DND-41 (cell line): ENCODE data around the gene FXYD3.

ENCODE experiments used
- ATAC-seq: fragments of 200-7000 bp; cut with Tn5 transposase; 3 replicates; pipeline ENCODE4 v1.9.1; 2021; ENCODE audit warnings: low read depth; ENCODE audit not compliant: insufficient read depth
- DNase-seq: peaks from one replicate; pipeline ENCODE4 v3.0.0-alpha.2; 2020
- H2AFZ ChIP-seq: 2 replicates; pipeline ENCODE4 v1.6.0; 2012; ENCODE audit warnings: low read depth, low read length
- H3K27ac ChIP-seq: 2 replicates; pipeline ENCODE4 v1.5.1; 2012; ENCODE audit warnings: low read length, inconsistent platforms
- H3K27me3 ChIP-seq: fragments of 200-600 bp; sonication (generic); 2 replicates; pipeline ENCODE4 v1.6.0; 2012; ENCODE audit warnings: low read length, mild to moderate bottlenecking, inconsistent platforms; ENCODE audit not compliant: insufficient read depth, poor library complexity
- H3K36me3 ChIP-seq: 2 replicates; pipeline ENCODE4 v1.5.1; 2012; ENCODE audit warnings: low read length, inconsistent platforms; ENCODE audit not compliant: insufficient read depth
- H3K4me1 ChIP-seq: 2 replicates; pipeline ENCODE4 v1.5.1; 2012; ENCODE audit warnings: mild to moderate bottlenecking, low read length; ENCODE audit not compliant: insufficient read depth
- H3K4me2 ChIP-seq: 2 replicates; pipeline ENCODE4 v1.6.0; 2012; ENCODE audit warnings: mild to moderate bottlenecking, moderate library complexity, low read length, inconsistent platforms; ENCODE audit not compliant: insufficient read depth
- H3K4me3 ChIP-seq, 2 experiments: fragments of 200-600 bp in 1 of 2; shearing (Covaris generic) in 1 of 2; 2 replicates each; pipeline ENCODE4 v1.5.1; 2012 to 2016; ENCODE audit warnings: inconsistent platforms in 2 of 2, low read length in 2 of 2, mild to moderate bottlenecking in 2 of 2, low read depth in 1 of 2, moderate library complexity in 1 of 2
- H3K79me2 ChIP-seq: 2 replicates; pipeline ENCODE4 v1.6.0; 2012; ENCODE audit warnings: low read length, inconsistent platforms; ENCODE audit not compliant: insufficient read depth
- H3K9ac ChIP-seq: 2 replicates; pipeline ENCODE4 v1.6.0; 2012; ENCODE audit warnings: low read depth, mild to moderate bottlenecking, inconsistent platforms, low read length, moderate library complexity
- H3K9me3 ChIP-seq: 2 replicates; pipeline ENCODE4 v1.5.1; 2012; ENCODE audit warnings: low read length, moderate library complexity, mild to moderate bottlenecking, inconsistent platforms; ENCODE audit not compliant: insufficient read depth, severe bottlenecking
- H4K20me1 ChIP-seq: 2 replicates; pipeline ENCODE4 v1.6.0; 2012; ENCODE audit warnings: low read length; ENCODE audit not compliant: insufficient read depth
- EZH2 ChIP-seq: IDR thresholded peaks from 3 replicates; pipeline ENCODE4 v1.6.1; 2012; ENCODE audit warnings: borderline replicate concordance, low read depth, mild to moderate bottlenecking, moderate library complexity, low read length, inconsistent platforms; ENCODE audit not compliant: severe bottlenecking
- TF ChIP-seq, protein P1 (sequence below): IDR thresholded peaks from 2 replicates; pipeline ENCODE4 v1.5.1; 2012; ENCODE audit warnings: borderline replicate concordance, low read length, moderate library complexity, mild to moderate bottlenecking; ENCODE audit not compliant: poor library complexity, severe bottlenecking; ENCODE audit errors: extremely low read depth

FXYD3 gene

DNA sequence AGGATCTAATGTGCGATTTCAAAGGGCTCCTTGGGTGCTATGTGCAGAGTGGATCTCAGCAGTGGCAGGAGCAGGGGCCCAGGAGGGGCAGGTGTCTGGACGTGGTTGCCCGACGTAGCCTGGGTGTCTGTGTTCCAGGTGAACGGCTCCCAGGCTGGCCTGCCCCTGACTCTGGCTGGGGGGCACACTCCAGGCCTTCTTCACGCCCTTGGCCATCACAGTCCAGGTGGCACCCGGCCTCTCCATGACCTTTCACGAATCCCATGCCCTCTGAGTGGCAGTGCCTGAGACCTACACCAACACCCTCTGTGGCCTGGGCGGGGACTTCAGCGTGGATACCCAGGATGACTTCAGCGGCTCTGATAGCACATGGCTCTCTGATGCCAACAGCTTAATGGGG lies 11.3 kb upstream of the FXYD3 start:
- H3K4me2 ChIP-seq: no peak overlapping the region
- H3K36me3 ChIP-seq: no peaks in the 10 kb centered on the region
- no peak overlapping the region for H2AFZ ChIP-seq
- no peaks in the 10 kb centered on the region for H3K79me2 ChIP-seq
- ATAC-seq (no peak), DNase-seq (no peak)
- no peak overlapping the region for H3K27ac ChIP-seq
- TF ChIP-seq, protein P1, sequence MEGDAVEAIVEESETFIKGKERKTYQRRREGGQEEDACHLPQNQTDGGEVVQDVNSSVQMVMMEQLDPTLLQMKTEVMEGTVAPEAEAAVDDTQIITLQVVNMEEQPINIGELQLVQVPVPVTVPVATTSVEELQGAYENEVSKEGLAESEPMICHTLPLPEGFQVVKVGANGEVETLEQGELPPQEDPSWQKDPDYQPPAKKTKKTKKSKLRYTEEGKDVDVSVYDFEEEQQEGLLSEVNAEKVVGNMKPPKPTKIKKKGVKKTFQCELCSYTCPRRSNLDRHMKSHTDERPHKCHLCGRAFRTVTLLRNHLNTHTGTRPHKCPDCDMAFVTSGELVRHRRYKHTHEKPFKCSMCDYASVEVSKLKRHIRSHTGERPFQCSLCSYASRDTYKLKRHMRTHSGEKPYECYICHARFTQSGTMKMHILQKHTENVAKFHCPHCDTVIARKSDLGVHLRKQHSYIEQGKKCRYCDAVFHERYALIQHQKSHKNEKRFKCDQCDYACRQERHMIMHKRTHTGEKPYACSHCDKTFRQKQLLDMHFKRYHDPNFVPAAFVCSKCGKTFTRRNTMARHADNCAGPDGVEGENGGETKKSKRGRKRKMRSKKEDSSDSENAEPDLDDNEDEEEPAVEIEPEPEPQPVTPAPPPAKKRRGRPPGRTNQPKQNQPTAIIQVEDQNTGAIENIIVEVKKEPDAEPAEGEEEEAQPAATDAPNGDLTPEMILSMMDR: no peak
- no peaks in the 10 kb centered on the region for H4K20me1 ChIP-seq
- H3K27me3 ChIP-seq: no peaks in the 10 kb centered on the region
- H3K9me3 ChIP-seq: no peaks in the 10 kb centered on the region
- H3K9ac ChIP-seq: no peak overlapping the region
- no peaks in the 10 kb centered on the region for H3K4me1 ChIP-seq
- no peak overlapping the region for H3K4me3 ChIP-seq

DNA sequence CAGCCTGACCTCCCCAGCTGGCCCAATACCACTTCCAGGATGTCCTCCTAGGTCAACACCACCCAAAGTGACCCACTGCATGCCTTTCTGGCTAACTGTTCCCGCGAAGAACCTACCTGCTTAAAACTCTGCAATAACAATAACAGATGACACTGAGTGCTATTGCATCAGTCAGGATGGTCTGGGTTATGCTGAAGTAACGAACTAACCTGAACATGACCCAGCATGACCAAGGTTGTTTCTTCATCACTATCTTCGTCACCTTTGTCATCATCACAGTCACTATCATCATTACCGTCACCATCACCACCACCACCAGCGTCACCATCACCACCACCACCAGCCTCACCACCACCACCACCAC lies 10.6 kb upstream of the FXYD3 start:
- Histone ChIP-seq H3K36me3 (no peaks in the 10 kb centered on the region), H3K4me1 (no peaks in the 10 kb centered on the region), H3K27ac (no peak overlapping the region), H3K27me3 (no peaks in the 10 kb centered on the region), H3K9ac (no peak overlapping the region), H3K79me2 (no peaks in the 10 kb centered on the region), H3K9me3 (no peaks in the 10 kb centered on the region), H3K4me3 (no peak overlapping the region), H4K20me1 (no peaks in the 10 kb centered on the region), H2AFZ (no peak overlapping the region), H3K4me2 (no peak overlapping the region)
- DNase-seq (no peak), ATAC-seq (no peak)
- TF ChIP-seq, protein P1: no peak
- TF ChIP-seq EZH2: no peak

DNA sequence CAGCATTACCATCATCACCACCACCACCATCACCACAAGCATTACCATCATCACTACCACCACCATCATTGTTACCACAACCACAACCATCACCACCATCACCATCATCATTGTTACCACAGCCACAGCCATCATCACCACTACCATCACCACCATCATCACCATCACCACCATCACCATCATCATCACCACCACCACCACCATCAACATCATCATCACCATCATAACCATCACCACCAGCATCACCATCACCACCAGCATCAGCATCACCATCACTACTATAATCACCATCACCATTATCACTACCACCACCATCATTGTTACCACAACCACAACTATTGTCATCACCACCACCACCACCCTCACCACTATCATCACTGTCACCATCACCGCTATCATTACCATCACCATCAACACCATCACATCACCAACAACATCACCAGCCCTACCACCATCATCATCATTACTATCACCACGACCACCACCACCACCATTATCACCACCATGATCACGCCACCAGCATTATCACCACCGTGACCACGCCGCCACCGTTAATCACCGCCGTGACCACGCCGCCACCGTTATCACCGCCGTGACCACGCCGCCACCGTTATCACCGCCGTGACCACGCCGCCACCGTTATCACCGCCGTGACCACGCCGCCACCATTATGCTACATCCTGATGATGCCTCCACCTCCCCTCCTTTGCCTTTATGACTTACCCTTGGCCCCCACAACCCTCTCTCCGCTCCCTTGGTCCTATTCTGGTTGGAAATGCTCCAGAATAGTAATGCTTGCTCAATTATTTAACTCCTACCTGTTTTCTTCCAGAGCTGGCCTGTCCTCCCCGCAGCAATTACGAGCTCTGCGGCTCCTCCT lies 10.0 kb upstream of the FXYD3 start:
- Histone ChIP-seq H3K9ac (no peak overlapping the region), H3K4me1 (no peaks in the 10 kb centered on the region), H3K27ac (no peak overlapping the region), H3K4me2 (no peak overlapping the region), H2AFZ (no peak overlapping the region), H3K36me3 (no peaks in the 10 kb centered on the region), H3K4me3 (no peak overlapping the region), H4K20me1 (no peaks in the 10 kb centered on the region), H3K27me3 (no peaks in the 10 kb centered on the region), H3K79me2 (no peaks in the 10 kb centered on the region), H3K9me3 (no peaks in the 10 kb centered on the region)
- TF ChIP-seq, protein P1: no peak
- ATAC-seq (no peak), DNase-seq (no peak)

DNA sequence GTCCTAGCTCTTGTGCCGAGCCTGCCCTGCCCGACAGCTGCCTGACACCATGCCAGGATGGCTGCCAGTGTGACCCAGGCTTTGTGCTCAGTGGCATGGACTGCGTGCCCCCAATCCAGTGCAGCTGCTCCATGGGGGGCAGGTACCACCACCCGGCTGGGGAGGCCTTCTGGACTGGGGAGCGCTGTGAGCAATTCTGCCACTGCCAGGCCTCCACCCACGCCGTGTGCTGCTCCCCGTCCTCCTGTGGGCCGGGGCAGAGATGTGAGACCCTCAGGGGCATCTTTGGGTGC lies 9.4 kb upstream of the FXYD3 start:
- Histone ChIP-seq H2AFZ (no peak overlapping the region), H3K4me3 (no peak overlapping the region), H3K9me3 (no peaks in the 10 kb centered on the region), H3K4me1 (no peaks in the 10 kb centered on the region), H3K4me2 (no peak overlapping the region), H3K79me2 (no peaks in the 10 kb centered on the region), H3K9ac (no peak overlapping the region), H3K27me3 (no peaks in the 10 kb centered on the region), H3K27ac (no peak overlapping the region), H4K20me1 (no peaks in the 10 kb centered on the region), H3K36me3 (no peaks in the 10 kb centered on the region)
- ATAC-seq (no peak), DNase-seq (no peak)
- TF ChIP-seq, protein P1: no peak
- TF ChIP-seq EZH2: no peak
